Parathyroid adenoma (tissue), 2 donors: ENCODE data around the gene OR14C36.

Experiments used
- H2AFZ ChIP-seq: fragments of 300-600 bp; sonication (generic); one replicate; pipeline ENCODE4 v1.7.0; 2017; ENCODE audit warnings: antibody characterized with exemption, mild to moderate bottlenecking
- H3K27ac ChIP-seq: fragments of 300-600 bp; sonication (generic); one replicate; pipeline ENCODE4 v1.7.0; 2017
- H3K27me3 ChIP-seq: fragments of 300-600 bp; sonication (generic); one replicate; pipeline ENCODE4 v1.7.0; 2017; ENCODE audit warnings: low read length; ENCODE audit not compliant: control insufficient read depth, insufficient read depth
- H3K36me3 ChIP-seq: fragments of 300-600 bp; sonication (generic); one replicate; pipeline ENCODE4 v1.7.0; 2017; ENCODE audit warnings: low read length; ENCODE audit not compliant: control insufficient read depth, insufficient read depth
- H3K4me1 ChIP-seq: fragments of 300-600 bp; sonication (generic); one replicate; pipeline ENCODE4 v1.7.0; 2017; ENCODE audit warnings: control low read depth
- H3K4me2 ChIP-seq: fragments of 300-600 bp; sonication (generic); one replicate; pipeline ENCODE4 v1.7.0; 2017; ENCODE audit warnings: low read length
- H3K4me3 ChIP-seq: fragments of 300-600 bp; sonication (generic); one replicate; pipeline ENCODE4 v1.7.0; 2017; ENCODE audit warnings: low read depth, low read length
- H3K79me2 ChIP-seq: fragments of 300-600 bp; sonication (generic); one replicate; pipeline ENCODE4 v1.7.0; 2017; ENCODE audit warnings: control low read depth
- H3K9ac ChIP-seq: fragments of 300-600 bp; sonication (generic); one replicate; pipeline ENCODE4 v1.7.0; 2017; ENCODE audit warnings: mild to moderate bottlenecking
- H3K9me3 ChIP-seq: fragments of 300-600 bp; sonication (generic); one replicate; pipeline ENCODE4 v1.7.0; 2017; ENCODE audit warnings: low read length; ENCODE audit not compliant: control insufficient read depth
- CTCF ChIP-seq: fragments of 300-600 bp; sonication (generic); IDR thresholded peaks from one replicate; pipeline ENCODE4 v1.7.0; 2017; ENCODE audit warnings: antibody characterized with exemption, mild to moderate bottlenecking
- donor health status: primary hyperparathyroidism.

The OR14C36 gene

GRCh38 chr1:248372394-248372793, 23.8 kb downstream of the OR14C36 start:
- H3K4me1 ChIP-seq = no peaks in the 10 kb centered on the region
- H2AFZ ChIP-seq = no peak overlapping the region
- H3K4me3 ChIP-seq = no peak overlapping the region
- no peak overlapping the region for H3K27ac ChIP-seq
- H3K9ac ChIP-seq = no peak overlapping the region
- H3K9me3 ChIP-seq = no peaks in the 10 kb centered on the region
- TF ChIP-seq CTCF = no peak
- no peaks in the 10 kb centered on the region for H3K27me3 ChIP-seq
- no peaks in the 10 kb centered on the region for H3K79me2 ChIP-seq
- no peak overlapping the region for H3K4me2 ChIP-seq
- H3K36me3 ChIP-seq = no peaks in the 10 kb centered on the region

- TF ChIP-seq CTCF = no peak
Observed at GRCh38 chr1:248373761-248374160, 25.2 kb downstream of the OR14C36 start.

GRCh38 chr1:248375446-248375845, 26.9 kb downstream of the OR14C36 start, which contains the start of gene OR2T6:
Gene OR2T6 (plus strand): TSS chr1:248375746. CDS start chr1:248387609, 11,863 bp downstream.
- Histone ChIP-seq H3K27me3 (no peaks in the 10 kb centered on the region), H2AFZ (no peak within 1 kb of the TSS), H3K4me3 (no peak within 1 kb of the TSS), H3K4me1 (no peaks in the 10 kb centered on the region), H3K36me3 (no peaks in the 10 kb centered on the region), H3K4me2 (no peak within 1 kb of the TSS), H3K79me2 (no peaks in the 10 kb centered on the region), H3K9me3 (no peaks in the 10 kb centered on the region), H3K9ac (no peak within 1 kb of the TSS), H3K27ac (no peak within 1 kb of the TSS)
- no peak for TF ChIP-seq CTCF

More at GRCh38 chr1:248373761-248374160, 25.2 kb downstream of the OR14C36 start:
- H3K4me3 ChIP-seq = no peak overlapping the region
- no peaks in the 10 kb centered on the region for H3K79me2 ChIP-seq
- H3K27me3 ChIP-seq = no peaks in the 10 kb centered on the region
- H2AFZ ChIP-seq = no peak overlapping the region
- no peak overlapping the region for H3K27ac ChIP-seq
- H3K9me3 ChIP-seq = no peaks in the 10 kb centered on the region
- H3K36me3 ChIP-seq = no peaks in the 10 kb centered on the region
- no peak overlapping the region for H3K4me2 ChIP-seq
- H3K9ac ChIP-seq = no peak overlapping the region
- no peaks in the 10 kb centered on the region for H3K4me1 ChIP-seq

DNA sequence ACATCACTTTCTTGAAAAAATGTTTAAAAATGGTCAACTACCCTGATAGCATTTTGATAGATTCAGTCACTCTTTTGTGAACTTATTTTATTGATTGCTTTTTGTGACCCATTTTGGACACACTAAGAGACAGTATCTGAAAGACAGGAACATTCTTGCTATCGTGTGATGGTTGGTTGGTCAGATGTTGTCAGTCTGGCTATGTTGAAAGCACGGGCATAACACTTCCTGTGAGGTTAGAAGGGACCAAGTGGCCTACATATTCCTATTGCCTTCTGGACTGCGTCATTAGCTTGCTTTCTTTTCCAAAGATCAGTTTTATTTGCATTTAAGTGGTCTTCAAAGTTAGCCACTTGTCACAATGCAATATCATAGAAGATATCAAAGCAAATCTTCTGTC, 28.3 kb downstream of the OR14C36 start:
- H3K9ac ChIP-seq = no peak overlapping the region
- H3K9me3 ChIP-seq = no peaks in the 10 kb centered on the region
- H3K4me1 ChIP-seq = no peaks in the 10 kb centered on the region
- H3K27ac ChIP-seq = no peak overlapping the region
- no peaks in the 10 kb centered on the region for H3K27me3 ChIP-seq
- H3K79me2 ChIP-seq = no peaks in the 10 kb centered on the region
- H3K36me3 ChIP-seq = no peaks in the 10 kb centered on the region
- no peak for TF ChIP-seq CTCF
- no peak overlapping the region for H3K4me2 ChIP-seq
- H3K4me3 ChIP-seq = no peak overlapping the region
- H2AFZ ChIP-seq = no peak overlapping the region

DNA sequence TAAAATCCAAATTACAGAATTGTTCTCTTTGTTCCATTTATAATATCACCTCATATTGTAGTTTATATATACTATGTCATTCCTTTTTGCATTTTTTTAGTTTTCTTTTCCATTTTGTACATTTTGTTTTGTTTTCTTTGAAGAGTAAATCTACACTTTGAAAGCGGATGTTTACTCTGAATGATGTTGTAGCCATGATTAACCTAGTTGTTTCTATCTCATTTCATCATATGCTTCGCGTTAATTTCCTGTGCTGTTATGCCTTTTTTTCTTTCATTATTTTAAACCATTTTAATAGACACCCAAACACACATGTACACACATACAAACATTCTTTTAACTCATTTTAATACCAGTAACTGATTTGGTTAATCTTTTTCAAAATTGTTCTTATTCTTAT, 32.3 kb downstream of the OR14C36 start:
- no peak overlapping the region for H3K9ac ChIP-seq
- no peak for TF ChIP-seq CTCF
- no peak overlapping the region for H2AFZ ChIP-seq
- no peak overlapping the region for H3K27ac ChIP-seq
- H3K4me3 ChIP-seq = no peak overlapping the region
- no peaks in the 10 kb centered on the region for H3K27me3 ChIP-seq
- H3K4me1 ChIP-seq = no peaks in the 10 kb centered on the region
- H3K4me2 ChIP-seq = no peak overlapping the region
- no peaks in the 10 kb centered on the region for H3K79me2 ChIP-seq
- no peaks in the 10 kb centered on the region for H3K9me3 ChIP-seq
- H3K36me3 ChIP-seq = no peaks in the 10 kb centered on the region
